ENCODE data around the gene PCDHGB4.
"Not testable (repeated sequence)": the region's sequence is repeated elsewhere in the genome, so short reads cannot be mapped to it uniquely, and the experiment has no call there.

PCDHGB4 gene

GRCh38 chr5:141398608-141399007 lies 11.1 kb downstream of the PCDHGB4 start:
- DNase-seq (ENCODE audit: low read depth) = no peak

DNA sequence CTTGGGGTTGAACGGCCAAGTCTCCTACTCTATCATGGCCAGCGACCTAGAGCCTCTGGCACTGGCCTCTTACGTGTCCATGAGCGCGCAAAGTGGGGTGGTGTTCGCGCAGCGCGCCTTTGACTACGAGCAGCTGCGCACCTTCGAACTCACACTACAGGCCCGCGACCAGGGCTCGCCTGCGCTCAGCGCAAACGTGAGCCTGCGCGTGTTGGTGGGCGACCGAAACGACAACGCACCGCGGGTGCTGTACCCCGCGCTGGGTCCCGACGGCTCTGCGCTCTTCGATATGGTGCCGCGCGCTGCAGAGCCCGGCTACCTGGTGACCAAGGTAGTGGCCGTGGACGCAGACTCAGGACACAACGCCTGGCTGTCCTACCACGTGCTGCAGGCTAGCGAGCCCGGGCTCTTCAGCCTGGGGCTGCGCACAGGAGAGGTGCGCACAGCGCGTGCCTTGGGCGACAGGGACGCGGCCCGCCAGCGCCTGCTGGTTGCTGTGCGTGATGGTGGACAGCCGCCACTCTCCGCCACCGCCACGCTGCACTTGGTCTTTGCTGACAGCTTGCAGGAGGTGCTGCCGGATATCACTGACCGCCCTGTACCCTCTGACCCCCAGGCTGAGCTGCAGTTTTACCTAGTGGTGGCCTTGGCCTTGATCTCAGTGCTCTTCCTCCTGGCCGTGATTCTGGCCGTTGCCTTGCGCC lies 12.2 kb downstream of the PCDHGB4 start:
- DNase-seq (ENCODE audit: low read depth) = no peak

DNA sequence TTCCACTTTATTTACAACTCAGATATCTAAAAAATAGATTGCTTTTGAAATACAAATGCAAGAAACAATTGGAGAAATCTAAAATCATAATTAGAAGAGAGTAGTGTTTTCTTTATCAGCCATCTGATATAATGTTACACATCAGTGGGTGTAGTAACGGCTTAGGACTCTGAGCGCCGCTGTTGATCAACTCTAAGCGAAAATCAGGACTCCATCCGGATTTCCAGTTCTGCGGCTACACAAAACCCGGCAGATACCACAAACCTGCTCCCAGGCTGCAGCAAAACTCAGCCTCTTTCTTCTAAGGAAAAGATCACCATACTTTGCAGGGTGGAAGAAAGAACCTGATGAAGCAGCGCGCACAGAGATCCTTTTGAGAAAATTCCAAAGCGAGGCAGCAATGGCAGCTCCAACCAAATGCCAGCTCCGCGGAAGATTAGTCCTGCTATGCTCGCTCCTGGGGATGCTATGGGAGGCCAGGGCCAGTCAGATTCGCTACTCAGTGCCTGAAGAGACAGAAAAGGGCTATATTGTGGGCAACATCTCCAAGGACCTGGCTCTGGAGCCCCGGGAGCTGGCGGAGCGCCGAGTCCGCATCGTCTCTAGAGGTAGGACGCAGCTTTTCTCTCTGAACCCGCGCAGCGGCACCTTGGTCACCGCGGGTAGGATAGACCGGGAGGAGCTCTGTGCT lies 15.2 kb downstream of the PCDHGB4 start, which contains the start of gene PCDHGA9:
TSS of gene PCDHGA9 (plus strand) at position 226 of the 691 bp plus-strand sequence. CDS start at position 401, 175 bp downstream.
- DNase-seq (ENCODE audit: low read depth) = no peak

- DNase-seq (ENCODE audit: low read depth) = no peak
Measured at GRCh38 chr5:141403387-141403786, 15.9 kb downstream of the PCDHGB4 start.

GRCh38 chr5:141407790-141408505 lies 20.4 kb downstream of the PCDHGB4 start, which contains the start of gene PCDHGB6:
TSS of gene PCDHGB6 (plus strand) at chr5:141408021. CDS start at chr5:141408203, 182 bp downstream.
- DNase-seq (ENCODE audit: low read depth) = not testable (repeated sequence)

- no peak for DNase-seq (ENCODE audit: low read depth)
Measured at GRCh38 chr5:141409598-141410306, 22.3 kb downstream of the PCDHGB4 start.

- DNase-seq (ENCODE audit: low read depth) = no peak
Measured at GRCh38 chr5:141411575-141411974, 24.1 kb downstream of the PCDHGB4 start.

- DNase-seq (ENCODE audit: low read depth) = peak; percentile 45
Measured at GRCh38 chr5:141412854-141413539, 25.5 kb downstream of the PCDHGB4 start, which contains the start of gene PCDHGA10. TSS of gene PCDHGA10 (plus strand) at chr5:141412987. CDS start at chr5:141413176, 189 bp downstream.

DNA sequence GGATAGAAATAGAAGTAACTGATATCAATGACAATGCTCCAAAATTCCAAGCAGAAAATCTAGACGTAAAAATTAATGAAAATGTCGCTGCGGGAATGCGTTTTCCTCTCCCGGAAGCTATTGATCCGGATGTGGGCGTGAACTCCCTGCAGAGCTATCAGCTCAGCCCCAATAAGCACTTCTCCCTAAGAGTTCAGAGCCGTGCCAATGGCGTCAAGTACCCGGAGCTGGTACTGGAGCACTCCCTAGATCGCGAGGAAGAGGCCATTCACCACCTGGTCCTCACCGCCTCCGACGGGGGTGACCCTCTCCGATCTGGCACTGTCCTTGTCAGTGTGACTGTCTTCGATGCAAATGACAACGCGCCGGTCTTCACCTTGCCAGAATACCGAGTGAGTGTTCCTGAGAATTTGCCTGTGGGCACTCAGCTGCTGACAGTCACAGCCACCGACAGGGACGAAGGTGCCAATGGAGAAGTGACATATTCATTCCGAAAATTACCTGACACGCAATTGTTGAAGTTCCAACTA lies 26.1 kb downstream of the PCDHGB4 start:
- DNase-seq (ENCODE audit: low read depth) = no peak

GRCh38 chr5:141414548-141415274 lies 27.2 kb downstream of the PCDHGB4 start:
- DNase-seq (ENCODE audit: low read depth) = not testable (repeated sequence)

- DNase-seq (ENCODE audit: low read depth) = not testable (repeated sequence)
Measured at GRCh38 chr5:141415275-141415618, 27.7 kb downstream of the PCDHGB4 start.

GRCh38 chr5:141417494-141418172 lies 30.1 kb downstream of the PCDHGB4 start, which contains the start of gene PCDHGB7:
TSS of gene PCDHGB7 (plus strand) at chr5:141417677. CDS start at chr5:141417860, 183 bp downstream.
- peak; percentile 21 for DNase-seq (ENCODE audit: low read depth)

DNA sequence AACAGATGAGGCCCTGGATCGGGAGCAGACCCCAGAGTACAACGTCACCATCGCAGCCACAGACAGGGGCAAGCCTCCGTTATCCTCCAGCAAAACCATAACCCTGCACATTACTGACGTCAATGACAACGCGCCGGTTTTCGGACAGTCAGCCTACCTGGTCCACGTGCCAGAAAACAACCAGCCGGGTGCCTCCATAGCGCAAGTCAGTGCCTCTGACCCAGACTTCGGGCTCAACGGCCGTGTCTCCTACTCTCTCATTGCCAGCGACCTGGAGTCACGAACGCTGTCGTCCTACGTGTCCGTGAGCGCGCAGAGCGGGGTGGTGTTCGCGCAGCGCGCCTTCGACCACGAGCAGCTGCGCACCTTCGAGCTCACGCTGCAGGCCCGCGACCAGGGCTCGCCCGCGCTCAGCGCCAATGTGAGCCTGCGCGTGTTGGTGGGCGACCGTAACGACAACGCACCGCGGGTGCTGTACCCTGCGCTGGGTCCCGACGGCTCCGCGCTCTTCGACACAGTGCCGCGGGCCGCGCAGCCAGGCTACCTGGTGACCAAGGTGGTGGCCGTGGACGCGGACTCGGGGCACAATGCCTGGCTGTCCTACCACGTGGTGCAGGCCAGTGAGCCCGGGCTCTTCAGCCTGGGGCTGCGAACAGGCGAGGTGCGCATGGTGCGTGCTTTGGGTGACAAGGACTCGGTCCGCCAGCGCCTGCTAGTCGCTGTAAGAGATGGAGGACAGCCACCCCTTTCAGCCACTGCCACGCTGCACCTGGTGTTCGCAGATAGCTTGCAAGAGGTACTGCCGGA lies 31.8 kb downstream of the PCDHGB4 start:
- no peak for DNase-seq (ENCODE audit: low read depth)

GRCh38 chr5:141420855-141421488 lies 33.5 kb downstream of the PCDHGB4 start, which contains the start of gene PCDHGA11:
TSS of gene PCDHGA11 (plus strand) at chr5:141421051. CDS start at chr5:141421228, 177 bp downstream.
- no peak for DNase-seq (ENCODE audit: low read depth)

GRCh38 chr5:141421489-141421855 lies 34.0 kb downstream of the PCDHGB4 start:
- DNase-seq (ENCODE audit: low read depth) = no peak

DNA sequence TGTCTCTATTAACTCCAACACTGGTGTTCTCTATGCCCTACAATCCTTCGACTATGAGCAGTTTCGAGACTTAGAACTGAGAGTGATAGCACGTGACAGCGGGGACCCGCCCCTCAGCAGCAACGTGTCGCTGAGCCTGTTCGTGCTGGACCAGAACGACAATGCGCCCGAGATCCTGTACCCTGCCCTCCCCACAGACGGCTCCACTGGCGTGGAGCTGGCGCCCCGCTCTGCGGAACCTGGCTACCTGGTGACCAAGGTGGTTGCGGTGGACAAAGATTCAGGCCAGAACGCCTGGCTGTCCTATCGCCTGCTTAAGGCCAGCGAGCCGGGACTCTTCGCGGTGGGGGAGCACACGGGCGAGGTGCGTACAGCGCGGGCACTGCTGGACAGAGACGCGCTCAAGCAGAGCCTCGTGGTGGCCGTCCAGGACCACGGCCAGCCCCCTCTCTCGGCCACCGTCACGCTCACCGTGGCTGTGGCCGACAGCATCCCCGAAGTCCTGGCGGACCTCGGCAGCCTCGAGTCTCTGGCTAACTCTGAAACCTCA lies 35.3 kb downstream of the PCDHGB4 start:
- DNase-seq (ENCODE audit: low read depth) = no peak

DNA sequence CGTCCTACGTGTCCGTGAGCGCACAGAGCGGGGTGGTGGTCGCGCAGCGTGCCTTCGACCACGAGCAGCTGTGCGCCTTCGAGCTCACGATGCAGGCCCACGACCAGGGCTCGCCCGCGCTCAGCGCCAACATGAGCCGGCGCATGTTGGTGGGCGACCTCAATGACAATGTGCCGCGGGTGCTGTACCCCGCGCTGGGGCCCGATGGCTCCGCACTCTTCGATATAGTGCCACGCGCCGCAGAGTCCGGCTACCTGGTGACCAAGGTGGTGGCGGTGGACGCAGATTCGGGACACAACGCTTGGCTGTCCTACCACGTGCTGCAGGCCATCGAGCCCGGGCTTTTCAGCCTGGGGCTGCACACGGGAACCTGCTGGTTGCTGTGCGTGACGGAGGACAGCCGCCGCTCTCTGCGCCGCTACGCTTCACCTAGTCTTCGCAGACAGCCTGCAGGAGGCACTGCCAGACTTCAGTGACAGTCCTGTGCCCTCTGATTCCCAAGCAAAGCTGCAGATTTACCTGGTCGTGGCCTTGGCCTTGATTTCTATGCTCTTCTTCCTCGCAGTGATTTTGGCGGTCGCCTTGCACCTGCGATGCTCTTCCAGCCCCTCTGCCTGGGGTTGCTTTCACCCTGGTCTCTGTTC lies 40.4 kb downstream of the PCDHGB4 start:
- DNase-seq (ENCODE audit: low read depth) = no peak
